GM12891 (cell line): ENCODE measurements around the gene PRSS56.
A peak's percentile ranks its signal among the peaks of the same experiment; 100 is the strongest.

Experiments
- DNase-seq: peaks from one replicate; pipeline ENCODE4 v3.0.0; 2011; ENCODE audit warnings: low spot score; ENCODE audit not compliant: insufficient read length
- FAIRE-seq: peaks from 2 replicates; lab custom pipeline; 2011; peaks lifted over from hg19 to GRCh38; lab: Jason Lieb, UNC
- PAX5 ChIP-seq: IDR thresholded peaks from 2 replicates; pipeline ENCODE4 v1.6.1; 2011; ENCODE audit warnings: low read length, moderate library complexity, mild to moderate bottlenecking; ENCODE audit not compliant: insufficient read depth, severe bottlenecking
- POLR2A ChIP-seq: IDR thresholded peaks from 2 replicates; pipeline ENCODE4 v1.6.1; 2011; ENCODE audit warnings: low read depth, low read length, control low read depth
- POLR2AphosphoS5 ChIP-seq: IDR thresholded peaks from 2 replicates; pipeline ENCODE4 v1.6.1; 2011; ENCODE audit warnings: low read depth, low read length, control low read depth
- POU2F2 ChIP-seq: IDR thresholded peaks from 2 replicates; pipeline ENCODE4 v1.6.1; 2011; ENCODE audit warnings: low read depth, mild to moderate bottlenecking, control low read depth, low read length, moderate library complexity
- SPI1 ChIP-seq: IDR thresholded peaks from 2 replicates; pipeline ENCODE4 v1.6.1; 2011; ENCODE audit warnings: low read depth, low read length, control low read depth
- TAF1 ChIP-seq: IDR thresholded peaks from 2 replicates; pipeline ENCODE4 v1.6.1; 2011; ENCODE audit warnings: low read depth, low read length, control low read depth

The PRSS56 gene

DNA sequence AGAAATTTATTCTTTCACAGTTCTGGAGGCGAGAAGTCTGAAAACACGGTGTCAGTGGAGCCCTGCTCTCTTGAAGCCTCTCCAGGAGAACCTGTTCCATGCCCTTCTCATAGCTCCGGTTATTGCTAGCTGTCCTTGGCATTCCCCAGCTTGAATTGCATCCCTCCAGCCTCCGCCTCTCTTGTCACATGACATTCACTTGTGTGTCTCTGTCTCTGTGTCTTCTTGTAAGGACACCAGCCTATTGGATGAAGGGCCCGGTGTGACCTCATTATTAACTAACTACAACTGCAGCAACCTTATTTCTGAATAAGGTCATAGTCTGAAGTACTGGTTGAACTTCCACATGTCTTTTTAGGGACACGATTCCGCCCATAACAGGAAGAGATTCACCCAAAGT, 4.5 kb upstream of the PRSS56 start:
- DNase-seq (no peak), FAIRE-seq (no peak)
- no peak for TF ChIP-seq PAX5
- TF ChIP-seq POLR2AphosphoS5: no peak
- TF ChIP-seq POLR2A: no peak
- no peak for TF ChIP-seq TAF1
- no peak for TF ChIP-seq SPI1
- TF ChIP-seq POU2F2: no peak

DNA sequence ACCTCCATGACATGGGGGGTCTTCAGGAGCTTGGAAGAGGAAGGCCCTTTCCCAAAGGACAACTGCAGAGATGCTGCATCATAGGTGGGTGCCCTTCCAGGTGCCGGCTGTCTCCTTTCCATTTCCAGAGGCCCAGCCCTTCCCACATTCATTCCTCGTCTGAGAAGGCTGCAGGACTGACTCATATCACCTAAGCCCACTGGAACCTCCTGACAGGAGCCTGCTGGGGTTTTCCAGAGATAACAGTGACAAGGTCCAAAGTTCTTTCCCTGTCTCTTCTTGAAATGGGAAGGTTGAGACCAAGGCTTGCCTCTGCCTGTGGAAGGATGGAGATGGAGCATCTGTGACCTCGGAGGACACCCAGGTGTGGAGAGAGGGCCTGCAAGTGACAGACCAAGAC, 3.6 kb upstream of the PRSS56 start:
- FAIRE-seq (no peak), DNase-seq (no peak)
- TF ChIP-seq SPI1: no peak
- no peak for TF ChIP-seq POLR2A
- no peak for TF ChIP-seq PAX5
- TF ChIP-seq TAF1: no peak
- no peak for TF ChIP-seq POLR2AphosphoS5
- no peak for TF ChIP-seq POU2F2

DNA sequence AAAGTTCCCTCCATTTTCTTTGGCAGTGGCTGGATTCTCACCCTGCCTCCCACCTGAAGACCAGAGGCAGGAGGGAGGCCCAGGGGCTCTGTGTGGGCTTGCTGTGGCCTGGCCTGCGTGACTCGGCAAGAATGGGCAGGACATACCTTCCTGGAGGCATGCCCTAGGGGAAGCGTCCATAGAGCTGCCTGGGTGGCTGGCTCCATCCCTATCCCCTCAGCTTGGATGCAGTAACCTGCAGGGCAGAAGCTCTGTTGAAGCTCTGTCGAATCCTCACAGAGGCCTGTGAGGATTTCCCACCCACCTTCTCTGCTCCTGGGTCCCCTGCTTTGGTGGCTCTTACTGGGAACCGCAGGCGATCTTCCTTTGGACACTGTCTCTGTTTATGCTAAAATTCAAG, 1.3 kb upstream of the PRSS56 start:
- no peak for FAIRE-seq
- no peak for TF ChIP-seq PAX5
- TF ChIP-seq POU2F2: no peak
- TF ChIP-seq POLR2A: no peak
- TF ChIP-seq SPI1: no peak
- no peak for DNase-seq

DNA sequence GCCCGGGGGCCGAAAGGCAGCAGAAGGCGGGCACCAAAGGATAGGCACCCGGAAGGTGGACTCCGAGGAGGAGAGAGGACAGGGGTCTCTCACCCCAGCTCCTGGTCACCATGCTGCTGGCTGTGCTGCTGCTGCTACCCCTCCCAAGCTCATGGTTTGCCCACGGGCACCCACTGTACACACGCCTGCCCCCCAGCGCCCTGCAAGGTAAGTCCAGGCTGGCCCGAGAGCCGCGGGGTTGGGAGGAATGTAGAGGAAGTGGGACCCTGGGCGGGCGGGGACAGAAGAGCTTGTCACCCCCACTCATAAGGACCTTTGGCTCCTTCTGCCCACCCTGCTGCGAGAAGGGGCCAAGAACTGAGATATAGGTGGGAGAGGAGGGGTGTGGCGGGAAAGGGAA, 301 bp downstream of the PRSS56 start:
- FAIRE-seq (no peak), DNase-seq (no peak)
- TF ChIP-seq PAX5 (no peak), POLR2A (no peak), TAF1 (no peak), POLR2AphosphoS5 (no peak), SPI1 (no peak), POU2F2 (no peak)

DNA sequence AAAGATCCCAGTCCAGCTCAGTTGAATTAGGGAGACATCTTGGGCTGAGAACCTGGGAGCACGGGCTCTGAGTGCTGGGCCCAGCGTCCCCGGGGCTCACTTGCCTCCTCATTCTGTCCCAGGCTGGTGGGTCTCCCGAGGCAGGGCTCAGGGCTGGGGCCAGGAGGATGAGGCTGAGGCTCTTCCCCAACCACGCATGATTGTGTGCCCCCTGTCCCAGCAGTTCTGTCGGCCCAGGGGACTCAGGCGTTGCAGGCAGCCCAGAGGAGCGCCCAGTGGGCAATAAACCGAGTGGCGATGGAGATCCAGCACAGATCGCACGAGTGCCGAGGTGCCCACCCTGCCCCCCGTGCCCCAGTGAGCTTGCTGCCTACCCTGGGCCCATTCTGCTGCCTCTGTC, 910 bp downstream of the PRSS56 start:
- no peak for FAIRE-seq
- TF ChIP-seq SPI1 (no peak), POU2F2 (no peak), POLR2AphosphoS5 (no peak), TAF1 (no peak), POLR2A (no peak), PAX5 (no peak)
- no peak for DNase-seq

DNA sequence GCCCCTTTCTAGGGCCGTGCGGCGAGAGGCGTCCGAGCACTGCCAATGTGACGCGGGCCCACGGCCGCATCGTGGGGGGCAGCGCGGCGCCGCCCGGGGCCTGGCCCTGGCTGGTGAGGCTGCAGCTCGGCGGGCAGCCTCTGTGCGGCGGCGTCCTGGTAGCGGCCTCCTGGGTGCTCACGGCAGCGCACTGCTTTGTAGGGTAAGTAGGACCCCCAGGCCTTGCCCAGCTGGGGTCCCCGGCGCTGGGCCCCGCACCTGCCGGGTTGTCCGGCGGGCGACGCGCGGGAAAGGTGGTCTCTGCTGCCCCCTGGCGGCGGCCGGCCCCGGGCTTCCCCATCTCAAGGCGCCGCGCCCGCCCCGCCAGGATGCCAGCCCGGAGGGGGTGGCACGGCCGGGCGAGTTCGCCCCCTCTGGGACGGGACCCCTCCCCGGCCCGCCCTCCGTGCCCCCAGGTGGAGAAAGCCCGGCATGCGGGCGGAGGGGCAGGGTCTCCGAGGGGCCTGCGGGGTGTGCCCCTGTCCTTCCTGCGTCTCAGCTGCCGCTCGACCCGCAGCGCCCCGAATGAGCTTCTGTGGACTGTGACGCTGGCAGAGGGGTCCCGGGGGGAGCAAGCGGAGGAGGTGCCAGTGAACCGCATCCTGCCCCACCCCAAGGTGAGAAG, 1.9 kb downstream of the PRSS56 start:
- FAIRE-seq (no peak), DNase-seq (peak; percentile 92)
- TF ChIP-seq POLR2AphosphoS5: no peak
- TF ChIP-seq POLR2A: no peak
- no peak for TF ChIP-seq TAF1
- no peak for TF ChIP-seq POU2F2
- no peak for TF ChIP-seq SPI1
- TF ChIP-seq PAX5: no peak

DNA sequence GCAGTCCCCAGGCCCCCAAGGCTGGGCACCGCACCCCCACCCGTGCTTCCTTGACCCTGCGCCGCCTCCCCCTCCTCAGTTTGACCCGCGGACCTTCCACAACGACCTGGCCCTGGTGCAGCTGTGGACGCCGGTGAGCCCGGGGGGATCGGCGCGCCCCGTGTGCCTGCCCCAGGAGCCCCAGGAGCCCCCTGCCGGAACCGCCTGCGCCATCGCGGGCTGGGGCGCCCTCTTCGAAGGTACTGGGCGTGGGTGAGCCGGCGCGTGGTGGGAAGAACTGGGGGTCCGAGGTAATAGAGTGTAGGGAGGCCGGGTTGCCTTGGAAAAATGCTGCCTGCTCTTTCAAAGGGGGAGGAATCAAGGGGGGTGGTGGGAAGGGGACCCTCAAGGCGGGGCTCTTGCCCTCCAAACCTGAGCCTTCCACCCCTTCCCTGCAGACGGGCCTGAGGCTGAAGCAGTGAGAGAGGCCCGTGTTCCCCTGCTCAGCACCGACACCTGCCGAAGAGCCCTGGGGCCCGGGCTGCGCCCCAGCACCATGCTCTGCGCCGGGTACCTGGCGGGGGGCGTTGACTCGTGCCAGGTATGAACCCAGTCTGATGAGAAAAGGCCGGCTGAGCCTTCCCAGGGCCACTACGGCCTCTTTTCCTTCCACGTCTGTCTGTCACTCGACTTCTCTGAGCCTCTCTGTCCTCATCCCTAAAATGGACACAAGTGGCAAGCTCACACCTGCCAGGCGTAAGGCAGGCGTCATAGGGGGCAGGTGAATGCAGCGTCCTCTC, 2.6 kb downstream of the PRSS56 start:
- TF ChIP-seq POU2F2 (no peak), POLR2AphosphoS5 (no peak), TAF1 (no peak), PAX5 (no peak), POLR2A (no peak)
- no peak for DNase-seq
- no peak for FAIRE-seq

DNA sequence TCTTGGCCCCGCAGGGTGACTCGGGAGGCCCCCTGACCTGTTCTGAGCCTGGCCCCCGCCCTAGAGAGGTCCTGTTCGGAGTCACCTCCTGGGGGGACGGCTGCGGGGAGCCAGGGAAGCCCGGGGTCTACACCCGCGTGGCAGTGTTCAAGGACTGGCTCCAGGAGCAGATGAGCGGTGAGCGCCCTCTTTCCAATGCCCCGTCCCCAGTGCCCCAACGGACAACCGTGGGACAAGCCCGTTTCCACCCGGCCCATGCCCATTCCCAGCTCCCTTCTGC, 3.2 kb downstream of the PRSS56 start:
- DNase-seq: no peak
- FAIRE-seq: no peak
- TF ChIP-seq PAX5: no peak
- no peak for TF ChIP-seq POLR2A
- no peak for TF ChIP-seq POU2F2
- no peak for TF ChIP-seq TAF1
- no peak for TF ChIP-seq SPI1
- no peak for TF ChIP-seq POLR2AphosphoS5

DNA sequence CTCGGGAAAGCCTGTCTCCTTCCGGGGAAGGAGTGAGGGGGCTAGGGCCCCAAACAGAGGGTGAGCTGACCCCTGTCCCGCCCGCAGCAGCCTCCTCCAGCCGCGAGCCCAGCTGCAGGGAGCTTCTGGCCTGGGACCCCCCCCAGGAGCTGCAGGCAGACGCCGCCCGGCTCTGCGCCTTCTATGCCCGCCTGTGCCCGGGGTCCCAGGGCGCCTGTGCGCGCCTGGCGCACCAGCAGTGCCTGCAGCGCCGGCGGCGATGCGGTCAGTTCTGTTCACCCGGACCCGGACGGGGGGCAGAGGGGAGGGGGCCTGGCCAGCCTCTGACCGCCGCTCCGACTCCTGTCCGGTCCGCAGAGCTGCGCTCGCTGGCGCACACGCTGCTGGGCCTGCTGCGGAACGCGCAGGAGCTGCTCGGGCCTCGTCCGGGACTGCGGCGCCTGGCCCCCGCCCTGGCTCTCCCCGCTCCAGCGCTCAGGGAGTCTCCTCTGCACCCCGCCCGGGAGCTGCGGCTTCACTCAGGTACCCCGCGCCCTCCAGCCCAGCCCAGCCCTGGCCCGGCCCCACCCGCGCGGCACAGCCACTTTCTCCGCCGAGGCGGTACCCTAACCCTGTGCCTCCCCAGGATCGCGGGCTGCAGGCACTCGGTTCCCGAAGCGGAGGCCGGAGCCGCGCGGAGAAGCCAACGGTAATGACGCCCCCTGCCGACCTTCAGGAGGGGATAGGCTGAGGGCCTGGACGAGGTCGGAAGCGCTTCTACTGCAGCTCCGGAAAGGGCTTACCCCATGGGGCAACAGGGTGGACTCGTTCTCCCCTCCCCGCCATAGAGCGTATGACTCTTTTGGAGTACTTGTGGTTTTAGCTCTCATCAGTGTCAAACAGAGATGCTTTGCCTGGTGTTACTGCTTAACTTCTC, 3.8 kb downstream of the PRSS56 start:
- TF ChIP-seq POU2F2 (no peak), POLR2A (no peak), TAF1 (no peak), PAX5 (no peak)

DNA sequence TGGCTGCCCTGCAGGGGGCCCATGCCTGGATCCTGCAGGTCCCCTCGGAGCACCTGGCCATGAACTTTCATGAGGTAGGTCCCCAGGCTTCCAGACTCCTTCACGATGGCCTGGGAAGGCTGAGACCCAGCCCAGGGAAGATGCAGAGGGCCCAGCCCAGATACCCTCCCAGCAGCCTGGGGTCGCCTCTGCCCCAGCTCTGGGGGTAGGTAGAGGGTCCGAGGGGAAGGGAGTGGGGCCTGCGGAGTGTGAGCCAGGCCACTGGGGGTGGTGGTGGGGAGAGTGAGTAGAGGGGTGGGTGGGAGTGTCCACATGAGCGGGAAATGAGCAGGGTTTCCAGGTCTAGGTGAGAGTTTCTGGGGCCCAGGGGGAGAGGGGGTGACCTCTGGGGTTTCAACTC, 4.6 kb downstream of the PRSS56 start:
- DNase-seq (no peak), FAIRE-seq (no peak)
- TF ChIP-seq POLR2A (no peak), SPI1 (no peak), POU2F2 (no peak), PAX5 (no peak), POLR2AphosphoS5 (no peak), TAF1 (no peak)

More for the DNA sequence above, 3.8 kb downstream of the PRSS56 start:
- FAIRE-seq (no peak), DNase-seq (peak; percentile 63)
